T-helper 2 cell treated with Interferon-gamma antibody and Interleukin-4, amounts not matched to agents 5 μg/mL and 100 μg/mL, for 36 hours (primary cell): Measurements from ENCODE around the gene RALGAPB.
A peak's percentile ranks its signal among the peaks of the same experiment; 100 is the strongest.

Experiments used
- DNase-seq: peaks from one replicate; pipeline ENCODE4 v3.0.0; 2021; ENCODE audit warnings: low spot score
- H3K27ac Mint-ChIP-seq: one replicate; pipeline ENCODE4 v1.8.0; 2021; ENCODE audit warnings: mild to moderate bottlenecking, mixed read lengths
- H3K27me3 Mint-ChIP-seq: one replicate; pipeline ENCODE4 v1.8.0; 2021; ENCODE audit warnings: low read depth, mixed read lengths
- H3K36me3 Mint-ChIP-seq: one replicate; pipeline ENCODE4 v1.8.0; 2021; ENCODE audit warnings: low read depth, mixed read lengths
- H3K4me1 Mint-ChIP-seq: one replicate; pipeline ENCODE4 v1.8.0; 2021; ENCODE audit warnings: low read depth, mixed read lengths
- H3K4me3 Mint-ChIP-seq: one replicate; pipeline ENCODE4 v1.8.0; 2022; ENCODE audit warnings: mild to moderate bottlenecking, moderate library complexity, mixed read lengths
- H3K9me3 Mint-ChIP-seq: one replicate; pipeline ENCODE4 v1.8.0; 2021; ENCODE audit warnings: mixed read lengths

RALGAPB gene

DNA sequence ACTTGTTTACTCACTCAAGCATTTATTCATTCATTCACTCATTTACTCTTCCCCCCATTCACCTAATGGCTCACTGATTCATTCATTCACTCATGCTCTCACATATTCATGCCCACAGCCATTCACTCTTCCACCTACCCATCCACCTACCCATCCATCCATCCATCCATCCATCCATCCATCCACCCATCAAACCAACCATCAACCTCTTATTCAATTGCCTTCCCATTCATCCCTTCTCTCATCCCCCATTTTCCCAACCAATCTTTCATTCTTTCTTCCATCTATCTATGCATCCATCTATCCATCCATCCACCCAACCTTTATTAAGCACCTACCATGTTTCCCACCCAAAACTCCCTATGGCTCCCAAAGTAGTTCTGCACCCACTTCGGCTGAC, 127.4 kb downstream of the RALGAPB start:
- DNase-seq, result no peak
- Mint-ChIP-seq H3K9me3 (no peaks in the 10 kb centered on the region), H3K4me1 (peaks cover 5% of the 10 kb centered on the region)

GRCh38 chr20:38601216-38602184, 128.9 kb downstream of the RALGAPB start, which contains the start of gene ARHGAP40:
Gene ARHGAP40, plus strand, starts transcription at chr20:38601809.
- Mint-ChIP-seq H3K27ac (no peak within 1 kb of the TSS), H3K4me1 (peaks cover 5% of the 10 kb centered on the region), H3K9me3 (no peaks in the 10 kb centered on the region), H3K36me3 (no peaks in the 10 kb centered on the region), H3K4me3 (peak within 1 kb of the TSS; percentile 37), H3K27me3 (peaks cover 54% of the 10 kb centered on the region)
- peak; percentile 6 for DNase-seq

More for the DNA sequence above, 127.4 kb downstream of the RALGAPB start:
- Mint-ChIP-seq H3K27me3 (peaks cover 44% of the 10 kb centered on the region), H3K27ac (no peak overlapping the region), H3K36me3 (no peaks in the 10 kb centered on the region), H3K4me3 (no peak overlapping the region)

DNA sequence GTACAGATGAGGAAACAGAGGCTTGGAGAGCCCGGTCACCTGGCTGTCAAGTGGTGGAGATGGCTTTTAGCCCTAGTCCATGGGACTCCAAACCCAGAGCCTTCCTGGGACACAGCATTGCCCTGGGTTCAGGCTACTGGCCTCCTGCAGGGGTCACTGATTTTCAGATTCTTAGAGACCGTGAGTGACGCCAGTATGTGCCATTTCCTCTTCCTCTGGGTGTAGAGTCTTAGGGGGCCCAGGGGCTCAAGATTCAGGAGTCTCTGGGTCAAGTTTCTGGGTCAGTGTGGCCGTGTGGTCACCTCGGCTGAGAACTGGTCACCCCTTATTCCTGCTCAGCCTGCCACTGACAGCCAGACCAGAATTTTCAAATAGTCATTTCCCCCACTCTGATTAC, 129.5 kb downstream of the RALGAPB start:
- no peaks in the 10 kb centered on the region for H3K9me3 Mint-ChIP-seq
- peaks cover 5% of the 10 kb centered on the region for H3K4me1 Mint-ChIP-seq
- peaks cover 51% of the 10 kb centered on the region for H3K27me3 Mint-ChIP-seq
- no peaks in the 10 kb centered on the region for H3K36me3 Mint-ChIP-seq
- no peak overlapping the region for H3K4me3 Mint-ChIP-seq
- no peak for DNase-seq
- no peak overlapping the region for H3K27ac Mint-ChIP-seq

GRCh38 chr20:38603286-38603685, 130.6 kb downstream of the RALGAPB start:
- peaks cover 52% of the 10 kb centered on the region for H3K27me3 Mint-ChIP-seq
- no peak for DNase-seq
- H3K4me1 Mint-ChIP-seq, result peaks cover 5% of the 10 kb centered on the region
- H3K9me3 Mint-ChIP-seq, result no peaks in the 10 kb centered on the region
- H3K27ac Mint-ChIP-seq, result no peak overlapping the region
- no peak overlapping the region for H3K4me3 Mint-ChIP-seq
- no peaks in the 10 kb centered on the region for H3K36me3 Mint-ChIP-seq

- peaks cover 5% of the 10 kb centered on the region for H3K4me1 Mint-ChIP-seq
- no peak overlapping the region for H3K27ac Mint-ChIP-seq
- H3K4me3 Mint-ChIP-seq, result no peak overlapping the region
- peaks cover 58% of the 10 kb centered on the region for H3K27me3 Mint-ChIP-seq
- DNase-seq, result no peak
- no peaks in the 10 kb centered on the region for H3K9me3 Mint-ChIP-seq
- no peaks in the 10 kb centered on the region for H3K36me3 Mint-ChIP-seq
These were observed 132.2 kb downstream of the RALGAPB start for GRCh38 chr20:38604873-38605303.

DNA sequence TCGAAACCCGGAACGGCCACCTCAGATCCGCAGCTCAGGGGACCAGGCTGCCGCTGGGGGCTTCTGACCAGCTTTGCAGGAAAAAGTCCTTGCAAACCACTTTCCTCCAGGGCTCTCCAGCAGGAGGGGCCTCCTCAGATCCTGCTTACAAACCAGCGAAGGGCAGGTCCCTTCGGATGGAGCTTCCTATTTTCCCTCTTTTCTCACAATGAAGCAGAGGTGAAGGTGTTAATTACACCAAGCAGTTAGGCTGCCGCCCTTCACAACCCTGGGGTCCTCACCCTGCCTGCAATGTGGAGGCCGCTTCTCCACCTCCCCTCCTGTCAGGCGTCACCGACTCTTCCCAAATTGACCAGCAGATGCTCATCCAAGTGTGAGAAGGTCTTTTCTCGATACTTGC, 134.7 kb downstream of the RALGAPB start:
- H3K27me3 Mint-ChIP-seq, result peaks cover 43% of the 10 kb centered on the region
- no peaks in the 10 kb centered on the region for H3K9me3 Mint-ChIP-seq
- H3K27ac Mint-ChIP-seq, result no peak overlapping the region
- H3K4me1 Mint-ChIP-seq, result peaks cover under 1% of the 10 kb centered on the region
- H3K36me3 Mint-ChIP-seq, result no peaks in the 10 kb centered on the region
- H3K4me3 Mint-ChIP-seq, result no peak overlapping the region
- DNase-seq, result no peak

DNA sequence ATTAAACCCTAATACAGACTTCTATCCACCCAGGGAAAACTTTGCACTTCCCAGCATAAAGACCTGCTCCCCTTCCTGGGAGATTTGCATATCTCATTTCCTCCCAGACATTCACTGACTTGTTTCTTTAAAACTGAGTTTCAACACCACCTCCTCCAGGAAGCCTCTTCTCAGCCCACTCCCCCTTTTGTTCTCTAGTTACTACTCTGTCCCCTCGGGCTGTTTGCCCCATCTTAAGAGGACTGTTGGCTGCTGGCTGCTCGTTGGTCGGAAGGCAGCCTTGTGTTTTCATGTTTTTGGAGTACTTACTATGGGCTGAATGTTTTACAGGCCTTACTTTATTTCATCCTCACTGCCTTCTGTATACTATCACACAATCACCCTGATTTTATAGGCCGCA, 135.5 kb downstream of the RALGAPB start:
- DNase-seq, result no peak
- no peak overlapping the region for H3K4me3 Mint-ChIP-seq
- H3K9me3 Mint-ChIP-seq, result no peaks in the 10 kb centered on the region
- no peaks in the 10 kb centered on the region for H3K4me1 Mint-ChIP-seq
- no peak overlapping the region for H3K27ac Mint-ChIP-seq
- H3K36me3 Mint-ChIP-seq, result no peaks in the 10 kb centered on the region
- peaks cover 38% of the 10 kb centered on the region for H3K27me3 Mint-ChIP-seq

- peaks cover 28% of the 10 kb centered on the region for H3K27me3 Mint-ChIP-seq
- H3K4me1 Mint-ChIP-seq, result no peaks in the 10 kb centered on the region
- H3K9me3 Mint-ChIP-seq, result no peaks in the 10 kb centered on the region
- H3K36me3 Mint-ChIP-seq, result no peaks in the 10 kb centered on the region
- H3K4me3 Mint-ChIP-seq, result no peak overlapping the region
- H3K27ac Mint-ChIP-seq, result no peak overlapping the region
- DNase-seq, result no peak
These were observed 137.2 kb downstream of the RALGAPB start for GRCh38 chr20:38609815-38610214.

DNA sequence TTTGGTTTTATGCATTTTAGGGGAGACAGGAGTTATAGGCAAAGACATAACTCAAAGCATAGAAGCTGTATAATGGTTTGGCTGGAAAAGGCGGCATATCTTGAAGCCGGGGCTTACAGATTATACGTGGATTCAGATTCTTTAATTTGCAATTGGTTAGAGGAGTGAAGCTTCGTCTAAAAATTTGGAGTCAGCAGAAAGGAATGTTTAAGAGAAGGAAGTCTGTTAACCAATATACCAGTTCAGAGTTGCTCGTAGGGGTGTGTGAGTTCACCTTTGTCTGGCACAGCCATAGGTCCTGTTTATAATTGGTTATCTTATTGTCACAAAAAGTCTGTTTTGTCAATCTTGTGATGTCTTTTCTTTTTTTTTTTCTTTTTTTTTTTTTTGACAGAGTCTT, 137.9 kb downstream of the RALGAPB start:
- no peak for DNase-seq
- Mint-ChIP-seq H3K4me1 (no peaks in the 10 kb centered on the region), H3K4me3 (no peak overlapping the region), H3K36me3 (no peaks in the 10 kb centered on the region), H3K9me3 (no peaks in the 10 kb centered on the region), H3K27me3 (peaks cover 22% of the 10 kb centered on the region), H3K27ac (no peak overlapping the region)

GRCh38 chr20:38612751-38613515, 140.3 kb downstream of the RALGAPB start:
- H3K4me1 Mint-ChIP-seq, result no peaks in the 10 kb centered on the region
- no peaks in the 10 kb centered on the region for H3K36me3 Mint-ChIP-seq
- no peak for DNase-seq
- H3K9me3 Mint-ChIP-seq, result no peaks in the 10 kb centered on the region
- no peak overlapping the region for H3K27ac Mint-ChIP-seq
- H3K4me3 Mint-ChIP-seq, result no peak overlapping the region
- H3K27me3 Mint-ChIP-seq, result peaks cover 13% of the 10 kb centered on the region

- H3K27me3 Mint-ChIP-seq, result peaks cover 11% of the 10 kb centered on the region
- no peaks in the 10 kb centered on the region for H3K4me1 Mint-ChIP-seq
- H3K36me3 Mint-ChIP-seq, result no peaks in the 10 kb centered on the region
- H3K27ac Mint-ChIP-seq, result no peak overlapping the region
- H3K4me3 Mint-ChIP-seq, result no peak overlapping the region
- no peak for DNase-seq
- H3K9me3 Mint-ChIP-seq, result no peaks in the 10 kb centered on the region
These were observed 142.6 kb downstream of the RALGAPB start for GRCh38 chr20:38615283-38615682.

- DNase-seq, result no peak
- no peak overlapping the region for H3K27ac Mint-ChIP-seq
- H3K4me1 Mint-ChIP-seq, result no peaks in the 10 kb centered on the region
- peaks cover 17% of the 10 kb centered on the region for H3K27me3 Mint-ChIP-seq
- no peak overlapping the region for H3K4me3 Mint-ChIP-seq
- H3K9me3 Mint-ChIP-seq, result no peaks in the 10 kb centered on the region
- H3K36me3 Mint-ChIP-seq, result no peaks in the 10 kb centered on the region
These were observed 143.8 kb downstream of the RALGAPB start for GRCh38 chr20:38616457-38616856.

DNA sequence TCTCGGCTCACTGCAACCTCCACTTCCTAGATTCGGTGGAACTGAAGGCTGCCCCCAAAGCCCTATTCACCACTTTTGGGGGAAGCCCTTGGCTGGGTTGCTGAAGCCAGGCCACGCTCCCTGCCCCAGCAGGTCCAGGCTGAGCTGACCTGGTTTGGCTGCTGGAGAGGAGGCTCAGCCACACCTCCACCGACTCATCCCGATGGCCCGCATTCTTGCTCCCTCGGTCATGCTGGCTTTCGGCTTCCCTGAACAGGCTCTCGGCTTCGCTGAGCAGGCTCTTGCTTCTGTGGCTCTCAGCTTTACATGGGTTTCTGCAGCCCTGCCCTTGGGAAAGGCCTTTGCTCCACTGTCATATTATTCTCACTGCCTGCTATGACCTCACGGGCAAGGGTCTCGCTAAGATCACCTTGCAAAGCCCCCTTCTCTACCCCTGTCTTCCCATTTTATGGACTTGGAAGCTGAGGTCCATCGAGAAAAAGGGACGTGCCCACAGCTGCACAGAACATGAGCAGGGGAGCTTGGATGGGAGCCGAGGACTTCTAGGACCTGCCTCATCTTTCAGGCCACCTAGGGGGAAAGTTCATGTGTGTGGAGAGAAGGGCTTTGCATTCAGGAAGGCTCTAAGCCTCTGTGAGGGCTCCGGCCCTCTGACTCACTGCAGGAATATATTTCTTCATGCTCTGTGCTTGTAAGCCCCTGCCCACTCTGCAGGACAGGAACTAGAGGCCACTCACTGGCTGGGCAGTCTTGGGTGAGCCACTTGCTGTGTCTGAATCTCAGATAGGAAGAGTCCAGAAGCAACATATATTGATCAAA, 144.6 kb downstream of the RALGAPB start:
- Mint-ChIP-seq H3K27me3 (peaks cover 18% of the 10 kb centered on the region), H3K36me3 (no peaks in the 10 kb centered on the region), H3K27ac (no peak overlapping the region), H3K9me3 (no peaks in the 10 kb centered on the region), H3K4me1 (no peaks in the 10 kb centered on the region), H3K4me3 (no peak overlapping the region)
- no peak for DNase-seq
